ENCODE measurements around the gene KRTAP16-1.

KRTAP16-1 gene

GRCh38 chr17:41335747-41336146 is 26.6 kb upstream of the KRTAP16-1 start:
- H3K4me3 ChIP-seq (ENCODE audit: low read depth, low read length), result no peak overlapping the region
- TF ChIP-seq CTCF (IDR thresholded peaks at IDR 0.05; ENCODE audit: low read depth, low read length, missing control alignments), result no peak
- DNase-seq (ENCODE audit: low read depth), result no peak

DNA sequence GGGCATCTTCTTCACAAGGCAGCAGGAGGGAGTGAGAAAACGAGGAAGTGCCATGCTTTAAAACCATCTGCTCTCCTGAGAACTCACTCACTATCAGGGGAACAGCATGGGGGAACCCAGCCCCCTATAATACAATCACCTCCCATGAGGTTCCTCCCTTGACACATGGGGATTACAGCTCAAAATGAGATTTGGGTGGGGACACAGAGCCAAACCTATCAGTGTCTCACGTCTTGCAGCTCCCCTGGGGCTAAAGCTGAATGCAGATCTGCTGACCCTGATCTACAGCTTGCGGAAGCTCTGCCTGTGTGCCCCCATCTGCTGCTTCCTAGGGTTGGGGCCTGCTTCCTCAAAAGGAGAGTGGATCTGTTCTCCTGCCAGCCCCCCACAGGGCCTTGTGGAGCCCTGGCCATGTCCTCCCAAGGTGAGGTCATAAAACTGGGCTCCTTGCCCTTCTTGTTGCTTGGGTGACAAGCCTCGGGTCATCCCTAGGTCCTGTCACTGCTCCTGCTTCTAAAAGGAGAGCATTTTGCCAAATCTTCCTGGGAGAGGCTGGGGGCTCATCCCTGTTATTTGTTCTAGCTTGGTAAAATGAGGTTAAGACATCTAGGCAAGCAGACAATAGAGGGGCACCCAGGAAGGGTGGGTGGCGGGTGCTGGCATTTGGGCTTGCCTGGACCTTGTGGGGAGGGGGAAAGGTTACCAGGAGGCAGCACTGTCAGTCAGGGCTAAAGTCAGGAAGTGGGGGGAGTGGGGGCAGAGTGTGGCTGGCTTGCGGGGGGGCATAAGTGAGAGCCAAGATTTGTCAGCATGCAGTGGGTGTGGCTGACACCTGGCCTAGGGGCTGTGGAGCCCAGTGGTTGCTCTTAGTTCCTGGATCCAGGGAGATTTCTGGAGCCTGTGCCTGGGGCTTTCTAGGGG is 25.5 kb upstream of the KRTAP16-1 start:
- TF ChIP-seq CTCF (IDR thresholded peaks at IDR 0.05; ENCODE audit: low read depth, low read length, missing control alignments), result no peak
- DNase-seq (ENCODE audit: low read depth), result no peak

DNA sequence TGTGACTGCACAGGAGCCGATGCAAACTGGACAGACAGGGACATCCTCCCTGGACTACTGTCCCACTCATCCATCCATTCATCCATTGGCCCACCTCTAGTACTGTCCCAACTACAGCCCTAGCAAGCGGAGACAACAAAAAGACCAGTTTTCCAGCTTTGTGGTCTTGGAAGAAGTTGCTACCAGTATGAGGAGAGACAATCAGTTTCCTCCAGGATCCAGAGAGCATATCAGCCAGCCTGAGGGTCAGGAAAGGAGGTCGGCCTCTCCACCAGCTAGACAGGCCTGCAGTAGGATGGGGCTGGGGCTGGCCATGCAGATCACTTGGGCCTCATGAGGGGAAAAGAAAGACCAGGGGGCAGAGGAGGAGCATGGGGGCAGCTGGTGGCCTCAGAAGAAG is 24.7 kb upstream of the KRTAP16-1 start:
- no peak for TF ChIP-seq CTCF (IDR thresholded peaks at IDR 0.05; ENCODE audit: low read depth, low read length, missing control alignments)

More for the DNA sequence above, 25.5 kb upstream of the KRTAP16-1 start:
- no peak overlapping the region for H3K4me3 ChIP-seq (ENCODE audit: low read depth, low read length)

DNA sequence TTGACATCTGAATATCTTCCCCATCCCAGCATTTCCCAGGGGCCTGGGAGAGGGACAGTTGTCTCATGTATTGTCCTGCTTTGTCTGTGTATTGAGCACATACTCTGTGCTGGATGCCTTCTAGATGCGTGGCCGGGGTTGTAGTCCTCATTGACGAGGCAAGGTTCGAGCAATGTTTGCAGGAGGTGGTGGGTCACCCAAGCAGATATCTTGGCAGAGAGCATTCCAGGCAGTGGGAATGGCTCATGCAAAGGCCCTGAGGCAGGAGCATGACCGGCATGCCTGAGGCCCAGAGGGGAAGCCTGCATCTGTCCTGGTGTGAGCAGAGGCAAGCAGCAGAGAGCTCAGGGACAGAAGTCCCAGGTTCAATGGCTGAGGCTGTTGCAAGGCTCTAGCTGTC is 24.0 kb upstream of the KRTAP16-1 start:
- no peak overlapping the region for H3K4me3 ChIP-seq (ENCODE audit: low read depth, low read length)
- DNase-seq (ENCODE audit: low read depth), result no peak
- no peak for TF ChIP-seq CTCF (IDR thresholded peaks at IDR 0.05; ENCODE audit: low read depth, low read length, missing control alignments)

More for the DNA sequence above, 24.7 kb upstream of the KRTAP16-1 start:
- no peak for DNase-seq (ENCODE audit: low read depth)
- no peak overlapping the region for H3K4me3 ChIP-seq (ENCODE audit: low read depth, low read length)

GRCh38 chr17:41332239-41332638 is 23.1 kb upstream of the KRTAP16-1 start:
- no peak for TF ChIP-seq CTCF (IDR thresholded peaks at IDR 0.05; ENCODE audit: low read depth, low read length, missing control alignments)

GRCh38 chr17:41331606-41332005 is 22.5 kb upstream of the KRTAP16-1 start:
- no peak for DNase-seq (ENCODE audit: low read depth)
- no peak overlapping the region for H3K4me3 ChIP-seq (ENCODE audit: low read depth, low read length)
- TF ChIP-seq CTCF (IDR thresholded peaks at IDR 0.05; ENCODE audit: low read depth, low read length, missing control alignments), result no peak

More at GRCh38 chr17:41332239-41332638, 23.1 kb upstream of the KRTAP16-1 start:
- no peak overlapping the region for H3K4me3 ChIP-seq (ENCODE audit: low read depth, low read length)
- no peak for DNase-seq (ENCODE audit: low read depth)
